ENCODE data around the gene CERK.

CERK gene

GRCh38 chr22:46721501-46722085 is 16.5 kb downstream of the CERK start:
- TF ChIP-seq GATA2 (IDR thresholded peaks at IDR 0.05; ENCODE audit: low read depth, low read length) (no peak), GATA3 (IDR thresholded peaks at IDR 0.05; ENCODE audit: low read depth, low read length) (no peak)

DNA sequence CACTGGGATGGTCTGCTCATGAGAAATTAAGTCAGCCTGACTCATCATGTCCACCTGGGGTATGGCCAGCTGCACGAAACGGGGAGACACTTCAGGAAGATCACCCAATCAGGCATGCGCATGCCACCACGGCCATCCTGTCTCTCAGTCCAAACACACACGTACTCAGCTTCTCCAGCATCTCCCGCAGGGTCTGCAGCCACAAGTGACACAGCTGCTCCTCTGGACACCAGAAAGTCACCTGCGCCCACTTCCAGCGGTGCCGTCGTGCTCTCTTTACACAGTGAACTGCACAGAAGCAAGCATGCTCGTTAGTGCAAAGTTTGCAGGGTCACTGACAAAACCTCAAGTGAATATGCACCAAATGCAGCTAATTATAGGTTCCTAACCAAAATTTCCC is 18.1 kb downstream of the CERK start:
- no peak for TF ChIP-seq GATA2 (IDR thresholded peaks at IDR 0.05; ENCODE audit: low read depth, low read length)
- no peak for TF ChIP-seq GATA3 (IDR thresholded peaks at IDR 0.05; ENCODE audit: low read depth, low read length)

DNA sequence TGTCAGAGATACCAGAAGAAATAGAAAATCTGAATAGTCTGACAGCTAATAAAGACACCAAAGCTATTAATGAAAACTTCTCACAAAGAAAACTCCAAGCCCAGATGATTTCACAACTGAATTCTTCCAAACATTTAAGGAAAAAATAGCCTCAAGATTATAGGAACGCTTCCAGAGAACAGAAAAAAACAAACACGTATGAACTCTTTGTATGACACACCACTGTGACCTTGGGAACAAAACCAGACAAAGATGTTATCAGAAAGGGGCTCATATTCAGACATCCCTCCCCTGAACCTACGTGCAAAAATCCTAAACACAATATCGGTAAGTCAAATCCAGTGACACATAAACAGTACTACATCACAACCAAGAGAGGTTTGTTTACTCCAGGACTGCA is 23.5 kb downstream of the CERK start:
- TF ChIP-seq GATA3 (IDR thresholded peaks at IDR 0.05; ENCODE audit: low read depth, low read length) = 0 out of 2 replicates have a peak, but pooled peaks have one; percentile 46
- TF ChIP-seq GATA2 (IDR thresholded peaks at IDR 0.05; ENCODE audit: low read depth, low read length) = peak; percentile 43; the same call in 1 of the 2 replicates

- no peak for TF ChIP-seq GATA3 (IDR thresholded peaks at IDR 0.05; ENCODE audit: low read depth, low read length)
- no peak for TF ChIP-seq GATA2 (IDR thresholded peaks at IDR 0.05; ENCODE audit: low read depth, low read length)
Observed at GRCh38 chr22:46712288-46712687, 25.8 kb downstream of the CERK start.

- TF ChIP-seq GATA3 (IDR thresholded peaks at IDR 0.05; ENCODE audit: low read depth, low read length) (no peak), GATA2 (IDR thresholded peaks at IDR 0.05; ENCODE audit: low read depth, low read length) (no peak)
Observed at GRCh38 chr22:46710806-46711205, 27.2 kb downstream of the CERK start.

GRCh38 chr22:46708766-46709330 is 29.2 kb downstream of the CERK start:
- no peak for TF ChIP-seq GATA2 (IDR thresholded peaks at IDR 0.05; ENCODE audit: low read depth, low read length)
- no peak for TF ChIP-seq GATA3 (IDR thresholded peaks at IDR 0.05; ENCODE audit: low read depth, low read length)

DNA sequence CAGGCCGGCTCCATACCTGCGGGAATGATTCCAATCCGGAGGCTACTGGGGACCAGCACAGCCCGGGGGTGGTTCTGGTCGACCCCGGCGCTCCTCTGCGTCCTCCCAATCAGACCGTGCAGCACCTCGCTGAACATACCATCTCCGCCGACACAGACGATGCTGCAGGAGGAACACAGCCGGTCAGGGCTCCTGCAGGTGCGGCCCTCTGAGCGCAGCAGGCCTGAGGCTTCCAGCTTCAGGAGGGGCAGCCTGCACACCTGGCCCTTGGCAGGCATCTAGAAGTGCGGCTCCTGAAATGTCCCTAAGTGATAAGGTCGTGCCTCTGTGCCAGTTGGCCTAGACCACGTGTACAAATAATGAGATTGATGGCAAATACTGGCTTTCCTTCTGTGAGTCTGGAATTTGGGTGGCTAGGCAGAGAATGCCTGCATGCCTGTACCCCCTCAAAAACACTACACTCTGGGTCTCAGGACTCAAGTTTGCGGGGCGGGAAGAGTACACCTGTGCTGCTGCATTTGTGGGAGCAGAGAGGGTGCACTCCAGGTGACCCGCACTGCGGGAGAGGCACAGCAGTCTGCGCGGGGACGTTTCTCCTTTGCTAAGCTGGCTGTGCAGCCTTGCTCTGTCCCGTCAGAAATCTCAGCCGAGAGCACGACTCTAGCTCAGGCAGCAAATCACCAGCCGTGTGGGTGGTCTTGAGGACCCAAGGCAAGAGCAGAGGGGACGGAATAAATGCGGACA is 30.1 kb downstream of the CERK start:
- TF ChIP-seq GATA3 (IDR thresholded peaks at IDR 0.05; ENCODE audit: low read depth, low read length) (no peak), GATA2 (IDR thresholded peaks at IDR 0.05; ENCODE audit: low read depth, low read length) (no peak)

DNA sequence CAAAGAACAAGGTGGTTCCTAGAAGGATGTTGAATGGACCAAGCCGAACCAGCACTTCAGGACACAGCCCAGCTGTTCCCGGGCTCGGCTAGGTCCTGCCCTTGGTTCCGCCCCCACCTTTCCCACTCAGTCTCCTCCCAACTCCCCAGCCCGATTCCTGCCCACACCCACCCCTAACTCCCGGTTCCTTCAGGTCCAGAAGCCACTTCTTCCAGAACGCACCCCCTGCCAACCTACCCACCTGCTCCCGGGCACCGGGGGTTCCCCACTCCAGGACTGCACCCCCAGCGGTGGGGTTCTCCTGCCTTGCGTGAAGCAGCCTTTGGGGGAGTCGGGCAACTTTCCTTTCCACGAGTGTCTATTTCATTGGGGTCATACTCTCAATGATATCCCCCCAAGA is 30.7 kb downstream of the CERK start:
- TF ChIP-seq GATA3 (IDR thresholded peaks at IDR 0.05; ENCODE audit: low read depth, low read length) = no peak
- TF ChIP-seq GATA2 (IDR thresholded peaks at IDR 0.05; ENCODE audit: low read depth, low read length) = no peak

- TF ChIP-seq GATA3 (IDR thresholded peaks at IDR 0.05; ENCODE audit: low read depth, low read length) (no peak), GATA2 (IDR thresholded peaks at IDR 0.05; ENCODE audit: low read depth, low read length) (no peak)
Observed at GRCh38 chr22:46706060-46706459, 32.0 kb downstream of the CERK start.

- no peak for TF ChIP-seq GATA2 (IDR thresholded peaks at IDR 0.05; ENCODE audit: low read depth, low read length)
- TF ChIP-seq GATA3 (IDR thresholded peaks at IDR 0.05; ENCODE audit: low read depth, low read length) = no peak
Observed at GRCh38 chr22:46703996-46704370, 34.1 kb downstream of the CERK start.

DNA sequence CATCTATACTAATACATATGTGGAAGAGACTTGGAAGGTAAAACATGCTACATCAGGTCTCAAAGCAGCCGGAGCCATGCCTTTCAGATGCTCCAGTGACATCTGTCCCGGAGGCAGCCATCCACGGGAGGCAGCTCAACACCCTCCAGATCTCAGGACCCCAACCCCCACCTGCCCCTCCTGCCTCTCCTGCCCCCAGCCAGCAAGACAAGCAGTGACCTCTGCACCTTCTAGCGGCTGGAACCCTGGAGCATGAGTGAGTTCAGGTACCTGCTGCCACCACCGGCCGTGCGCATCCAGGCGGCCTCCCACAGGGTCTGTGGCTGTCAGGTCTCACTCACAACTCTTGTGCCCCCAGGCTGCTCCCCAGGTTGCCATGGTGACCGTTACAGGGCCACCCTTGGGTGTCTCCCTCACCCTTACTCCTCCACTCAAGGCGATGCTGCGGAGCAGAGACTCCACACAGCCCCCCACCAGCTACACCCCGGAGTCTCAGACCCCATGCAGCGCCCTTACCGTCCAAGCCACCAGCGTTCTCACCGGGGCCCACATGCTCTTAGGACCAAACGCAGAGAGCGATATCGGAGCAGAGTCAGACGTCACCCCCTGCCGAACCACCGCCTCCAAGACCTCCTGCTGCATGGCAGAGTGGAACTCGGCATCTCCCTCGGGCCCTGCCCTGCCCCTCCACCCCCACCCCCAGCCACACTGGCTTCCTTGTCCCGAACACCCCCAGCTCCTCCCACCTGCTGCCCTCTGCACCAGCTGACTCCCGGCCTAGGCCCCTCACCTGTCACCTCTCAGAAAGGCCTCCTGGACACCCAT is 34.7 kb downstream of the CERK start:
- TF ChIP-seq GATA3 (IDR thresholded peaks at IDR 0.05; ENCODE audit: low read depth, low read length) (no peak), GATA2 (IDR thresholded peaks at IDR 0.05; ENCODE audit: low read depth, low read length) (no peak)

DNA sequence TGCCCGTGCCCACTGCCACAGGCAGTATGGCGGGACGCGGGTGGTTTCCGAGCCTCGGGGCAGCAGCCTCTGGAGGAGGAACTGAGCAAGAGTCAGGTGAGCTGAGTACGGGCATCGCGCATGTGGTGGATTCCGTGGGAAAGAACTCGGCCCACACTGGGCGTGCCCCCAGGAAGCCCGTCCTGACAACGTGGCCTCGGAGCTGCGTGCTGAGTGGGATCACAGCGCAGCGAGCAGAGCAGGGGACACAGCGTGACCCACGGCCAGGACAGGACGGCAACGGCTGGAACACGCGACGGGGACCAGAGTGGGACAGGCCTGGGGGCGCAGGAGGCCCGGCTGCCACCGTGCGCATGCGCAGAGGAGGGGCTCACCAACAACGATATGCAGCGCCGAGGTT is 36.8 kb downstream of the CERK start:
- no peak for TF ChIP-seq GATA3 (IDR thresholded peaks at IDR 0.05; ENCODE audit: low read depth, low read length)
- no peak for TF ChIP-seq GATA2 (IDR thresholded peaks at IDR 0.05; ENCODE audit: low read depth, low read length)

GRCh38 chr22:46699091-46699490 is 39.0 kb downstream of the CERK start:
- no peak for TF ChIP-seq GATA2 (IDR thresholded peaks at IDR 0.05; ENCODE audit: low read depth, low read length)
- no peak for TF ChIP-seq GATA3 (IDR thresholded peaks at IDR 0.05; ENCODE audit: low read depth, low read length)

DNA sequence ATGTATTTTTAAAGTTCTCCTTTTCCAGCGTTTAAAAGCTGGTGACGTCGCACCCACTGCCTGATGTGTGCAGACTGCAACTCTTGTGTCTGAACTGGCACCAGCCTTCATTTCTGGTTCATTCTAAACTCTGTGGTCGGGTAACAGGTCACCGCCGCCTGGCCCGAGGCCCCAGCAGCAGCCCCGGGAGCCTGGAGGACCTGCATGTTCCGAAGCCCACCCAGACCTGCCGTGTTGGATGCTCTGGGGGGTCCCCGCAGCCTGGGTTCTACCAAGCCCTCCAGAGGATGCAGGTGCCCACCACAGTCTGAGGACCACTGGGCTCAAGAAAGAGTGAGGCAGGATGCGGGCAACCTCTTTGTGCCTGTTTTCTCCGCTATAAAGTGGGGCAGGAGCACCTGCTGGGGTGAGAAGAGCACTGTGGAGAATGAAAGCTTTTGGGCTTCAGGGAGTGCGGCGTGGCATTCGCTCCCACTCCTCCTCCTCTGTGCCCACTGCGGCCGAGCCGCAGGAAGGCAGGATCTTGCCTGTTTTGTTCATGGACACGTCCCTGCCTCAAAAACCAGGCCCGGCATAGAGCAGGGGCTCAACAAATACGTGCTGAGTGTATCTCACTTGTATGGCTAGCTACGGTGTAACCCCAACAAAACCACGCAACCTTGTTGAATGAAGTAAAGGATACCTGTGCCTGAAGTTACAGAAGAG is 40.1 kb downstream of the CERK start:
- no peak for TF ChIP-seq GATA3 (IDR thresholded peaks at IDR 0.05; ENCODE audit: low read depth, low read length)
- no peak for TF ChIP-seq GATA2 (IDR thresholded peaks at IDR 0.05; ENCODE audit: low read depth, low read length)
